Stomach (tissue), 4 donors: Measurements from ENCODE around the gene EPS8L1.

Experiments
- POLR2A ChIP-seq, 4 donors: fragments of 450-650 bp; IDR thresholded peaks; one replicate each; pipeline ENCODE4 v1.6.1; 2016; ENCODE audit warnings: antibody characterized with exemption in 4 of 4, control low read depth in 2 of 4, mild to moderate bottlenecking in 1 of 4, moderate library complexity in 1 of 4
- TF ChIP-seq, protein P1 (sequence below), 7 experiments: fragments of 450-650 bp in 4 of 7; fragments of 200-600 bp in 3 of 7; sonication (generic) in 3 of 7; IDR thresholded peaks; one replicate each; pipeline ENCODE4 v1.5.1; 2016 to 2019; ENCODE audit warnings: antibody characterized with exemption in 7 of 7, control low read depth in 2 of 7, mild to moderate bottlenecking in 1 of 7

DNA sequence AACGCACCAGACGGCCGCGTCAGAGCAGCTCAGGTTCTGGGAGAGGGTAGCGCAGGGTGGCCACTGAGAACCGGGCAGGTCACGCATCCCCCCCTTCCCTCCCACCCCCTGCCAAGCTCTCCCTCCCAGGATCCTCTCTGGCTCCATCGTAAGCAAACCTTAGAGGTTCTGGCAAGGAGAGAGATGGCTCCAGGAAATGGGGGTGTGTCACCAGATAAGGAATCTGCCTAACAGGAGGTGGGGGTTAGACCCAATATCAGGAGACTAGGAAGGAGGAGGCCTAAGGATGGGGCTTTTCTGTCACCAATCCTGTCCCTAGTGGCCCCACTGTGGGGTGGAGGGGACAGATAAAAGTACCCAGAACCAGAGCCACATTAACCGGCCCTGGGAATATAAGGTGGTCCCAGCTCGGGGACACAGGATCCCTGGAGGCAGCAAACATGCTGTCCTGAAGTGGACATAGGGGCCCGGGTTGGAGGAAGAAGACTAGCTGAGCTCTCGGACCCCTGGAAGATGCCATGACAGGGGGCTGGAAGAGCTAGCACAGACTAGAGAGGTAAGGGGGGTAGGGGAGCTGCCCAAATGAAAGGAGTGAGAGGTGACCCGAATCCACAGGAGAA lies 39.9 kb downstream of the EPS8L1 start:
- TF ChIP-seq, protein P1, sequence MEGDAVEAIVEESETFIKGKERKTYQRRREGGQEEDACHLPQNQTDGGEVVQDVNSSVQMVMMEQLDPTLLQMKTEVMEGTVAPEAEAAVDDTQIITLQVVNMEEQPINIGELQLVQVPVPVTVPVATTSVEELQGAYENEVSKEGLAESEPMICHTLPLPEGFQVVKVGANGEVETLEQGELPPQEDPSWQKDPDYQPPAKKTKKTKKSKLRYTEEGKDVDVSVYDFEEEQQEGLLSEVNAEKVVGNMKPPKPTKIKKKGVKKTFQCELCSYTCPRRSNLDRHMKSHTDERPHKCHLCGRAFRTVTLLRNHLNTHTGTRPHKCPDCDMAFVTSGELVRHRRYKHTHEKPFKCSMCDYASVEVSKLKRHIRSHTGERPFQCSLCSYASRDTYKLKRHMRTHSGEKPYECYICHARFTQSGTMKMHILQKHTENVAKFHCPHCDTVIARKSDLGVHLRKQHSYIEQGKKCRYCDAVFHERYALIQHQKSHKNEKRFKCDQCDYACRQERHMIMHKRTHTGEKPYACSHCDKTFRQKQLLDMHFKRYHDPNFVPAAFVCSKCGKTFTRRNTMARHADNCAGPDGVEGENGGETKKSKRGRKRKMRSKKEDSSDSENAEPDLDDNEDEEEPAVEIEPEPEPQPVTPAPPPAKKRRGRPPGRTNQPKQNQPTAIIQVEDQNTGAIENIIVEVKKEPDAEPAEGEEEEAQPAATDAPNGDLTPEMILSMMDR (IDR thresholded peaks at IDR 0.05) = no peak
- no peak for TF ChIP-seq POLR2A (IDR thresholded peaks at IDR 0.05)
